ENCODE results near the gene ING3. TPM values are rescaled to one million over a fixed set of nuclear protein-coding genes. Genes with fewer than 3 reads are reported as not detected.

The ING3 gene
- total RNA-seq, 2 experiments from 2014 or later: 25.0 to 26.7 TPM

DNA sequence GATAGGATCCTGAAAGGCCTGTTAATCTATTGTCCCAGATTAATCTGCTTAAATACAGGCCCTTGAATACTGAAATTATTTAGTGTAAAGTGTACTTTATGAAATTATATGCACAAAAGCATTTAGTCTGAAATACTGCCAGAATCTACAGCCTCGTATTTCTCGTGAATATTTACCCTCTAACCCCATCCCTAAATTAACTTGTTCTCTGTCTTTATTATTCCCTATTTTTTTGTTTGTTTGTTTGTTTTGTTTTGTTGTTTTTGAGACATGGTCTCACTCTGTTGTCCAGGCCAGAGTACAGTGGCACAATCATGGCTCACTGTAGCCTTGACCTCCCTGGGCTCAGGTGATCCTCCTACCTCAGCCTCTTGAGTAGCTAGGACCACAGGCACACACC, 35.3 kb downstream of the ING3 start:
- no peak for DNase-seq
- Mint-ChIP-seq H3K4me3 (no peak overlapping the region), H3K9me3 (no peaks in the 10 kb centered on the region), H3K4me1 (ENCODE audit: low read depth) (peaks cover 14% of the 10 kb centered on the region), H3K27ac (no peak overlapping the region), H3K27me3 (ENCODE audit: low read depth) (peaks cover 43% of the 10 kb centered on the region), H3K36me3 (ENCODE audit: low read depth) (no peaks in the 10 kb centered on the region)
- intact Hi-C loops (cut with micrococcal nuclease): loop anchor here (2.0 kb wide), 3 partner anchors 179 to 1009 kb away; no protein-coding TSS in a partner anchor
- CTCF ChIA-PET: interaction anchor here (0.5 to 5.2 kb wide), 10 partner anchors 10 to 122 kb away, joined by 3 to 36 read pairs (median 6); no protein-coding TSS in a partner anchor

DNA sequence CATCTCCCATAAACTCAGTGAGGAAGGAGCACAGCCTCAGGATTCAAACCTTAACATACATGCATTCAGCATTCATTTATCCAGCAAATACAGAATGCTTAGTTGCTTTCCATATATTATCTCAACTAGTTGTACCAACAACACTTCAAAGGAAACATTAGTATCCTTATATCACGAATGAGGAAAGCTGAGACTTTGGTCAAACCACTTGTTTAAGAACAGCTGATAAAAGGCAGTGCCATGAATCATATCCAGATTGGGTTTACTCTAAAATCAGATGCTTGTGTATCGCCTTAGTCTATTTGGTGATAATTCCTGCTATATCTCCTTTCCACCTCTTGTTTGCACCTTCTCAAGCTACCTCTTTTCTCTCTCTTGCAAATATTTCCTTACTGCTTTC, 36.1 kb downstream of the ING3 start:
- Mint-ChIP-seq H3K9me3 (no peaks in the 10 kb centered on the region), H3K4me3 (no peak overlapping the region), H3K27me3 (ENCODE audit: low read depth) (peaks cover 43% of the 10 kb centered on the region), H3K36me3 (ENCODE audit: low read depth) (no peaks in the 10 kb centered on the region), H3K27ac (no peak overlapping the region), H3K4me1 (ENCODE audit: low read depth) (peaks cover 14% of the 10 kb centered on the region)
- CTCF ChIA-PET: interaction anchor here (0.6 to 5.2 kb wide), 21 partner anchors 8 to 296 kb away, joined by 3 to 36 read pairs (median 4); no protein-coding TSS in a partner anchor
- no peak for DNase-seq
- intact Hi-C loops (cut with micrococcal nuclease): loop anchor here (1.0 to 2.0 kb wide), 6 partner anchors 36 to 1008 kb away; partner anchors contain the start of gene ING3

DNA sequence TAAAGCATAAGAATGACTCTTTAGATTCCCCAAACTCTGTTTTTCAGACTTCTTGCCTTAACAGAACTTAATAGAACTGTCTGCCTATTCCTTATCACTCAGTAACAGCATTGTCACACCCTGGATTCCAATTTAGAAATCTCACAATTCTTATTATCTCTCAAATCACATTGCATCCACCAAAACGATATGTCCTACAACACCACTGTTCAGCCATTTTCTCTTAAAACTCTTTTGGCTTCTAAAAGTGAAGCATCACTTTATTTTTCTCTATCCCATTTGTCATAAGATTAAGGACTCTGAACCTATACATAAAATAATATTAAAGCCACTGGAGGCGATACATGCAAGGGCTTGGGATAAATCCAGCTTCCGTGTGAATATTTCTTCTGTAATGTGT, 36.7 kb downstream of the ING3 start:
- DNase-seq: no peak
- no peak overlapping the region for H3K27ac Mint-ChIP-seq
- intact Hi-C loops (cut with micrococcal nuclease): loop anchor here (1.0 to 2.0 kb wide), 6 partner anchors 37 to 1008 kb away; partner anchors contain the start of gene ING3
- H3K4me3 Mint-ChIP-seq: no peak overlapping the region
- peaks cover 43% of the 10 kb centered on the region for H3K27me3 Mint-ChIP-seq (ENCODE audit: low read depth)
- peaks cover 14% of the 10 kb centered on the region for H3K4me1 Mint-ChIP-seq (ENCODE audit: low read depth)
- H3K9me3 Mint-ChIP-seq: no peaks in the 10 kb centered on the region
- CTCF ChIA-PET: interaction anchor here (0.6 to 5.2 kb wide), 22 partner anchors 9 to 632 kb away, joined by 3 to 36 read pairs (median 3); no protein-coding TSS in a partner anchor
- H3K36me3 Mint-ChIP-seq (ENCODE audit: low read depth): no peaks in the 10 kb centered on the region

DNA sequence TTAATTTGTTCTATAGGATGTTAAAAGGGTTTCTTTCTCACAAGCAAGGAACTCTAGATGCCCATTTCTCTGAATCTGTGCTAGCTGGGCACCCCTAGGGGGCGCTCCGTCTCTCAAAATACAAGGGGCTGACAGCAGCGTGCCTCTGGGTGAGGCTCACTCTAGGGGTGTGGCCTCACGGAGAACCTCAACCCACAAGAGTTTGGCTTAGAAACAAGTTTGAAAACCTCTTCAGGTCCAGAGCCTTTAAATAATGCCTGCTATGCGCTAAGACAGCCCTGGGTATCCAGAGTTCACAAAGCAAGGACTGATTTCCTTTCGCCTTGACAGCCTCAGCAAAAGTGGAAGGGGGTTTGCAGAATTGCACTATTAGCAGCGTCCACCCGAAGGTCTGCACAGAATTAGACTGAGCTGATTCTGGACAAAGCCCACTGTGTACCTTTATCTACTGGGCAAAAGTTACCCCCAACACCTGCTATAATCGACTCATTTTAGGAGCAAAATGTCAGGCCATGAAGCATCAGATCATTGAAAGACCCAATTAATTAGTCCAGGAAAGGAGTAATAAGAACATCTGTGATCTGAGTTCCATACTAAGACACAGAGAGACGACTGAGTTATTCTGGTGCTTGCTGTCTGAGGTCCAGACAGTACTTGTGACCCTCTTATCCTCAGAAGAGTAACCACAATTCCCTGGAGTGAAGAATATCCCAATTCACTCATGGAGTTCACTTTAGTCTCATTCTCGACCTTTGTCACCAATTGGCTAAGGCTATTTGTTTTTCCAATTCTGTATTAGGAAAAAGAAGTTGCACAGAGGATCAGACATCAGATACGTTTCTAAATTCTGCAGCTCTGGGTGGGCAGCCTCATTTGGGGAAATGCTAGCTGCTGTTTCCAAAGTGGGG, 37.4 kb downstream of the ING3 start:
- Mint-ChIP-seq H3K9me3 (no peaks in the 10 kb centered on the region), H3K27me3 (ENCODE audit: low read depth) (peaks cover 43% of the 10 kb centered on the region), H3K4me1 (ENCODE audit: low read depth) (peaks cover 14% of the 10 kb centered on the region), H3K36me3 (ENCODE audit: low read depth) (no peaks in the 10 kb centered on the region), H3K4me3 (peak overlapping the region; percentile 71), H3K27ac (no peak overlapping the region)
- DNase-seq: peak; percentile 89
- intact Hi-C loops (cut with micrococcal nuclease): loop anchor here (1.0 to 2.0 kb wide), 7 partner anchors 38 to 1007 kb away; partner anchors contain the start of gene ING3
- CTCF ChIA-PET: interaction anchor here (0.6 to 5.2 kb wide), 25 partner anchors 8 to 632 kb away, joined by 3 to 36 read pairs (median 4); no protein-coding TSS in a partner anchor

DNA sequence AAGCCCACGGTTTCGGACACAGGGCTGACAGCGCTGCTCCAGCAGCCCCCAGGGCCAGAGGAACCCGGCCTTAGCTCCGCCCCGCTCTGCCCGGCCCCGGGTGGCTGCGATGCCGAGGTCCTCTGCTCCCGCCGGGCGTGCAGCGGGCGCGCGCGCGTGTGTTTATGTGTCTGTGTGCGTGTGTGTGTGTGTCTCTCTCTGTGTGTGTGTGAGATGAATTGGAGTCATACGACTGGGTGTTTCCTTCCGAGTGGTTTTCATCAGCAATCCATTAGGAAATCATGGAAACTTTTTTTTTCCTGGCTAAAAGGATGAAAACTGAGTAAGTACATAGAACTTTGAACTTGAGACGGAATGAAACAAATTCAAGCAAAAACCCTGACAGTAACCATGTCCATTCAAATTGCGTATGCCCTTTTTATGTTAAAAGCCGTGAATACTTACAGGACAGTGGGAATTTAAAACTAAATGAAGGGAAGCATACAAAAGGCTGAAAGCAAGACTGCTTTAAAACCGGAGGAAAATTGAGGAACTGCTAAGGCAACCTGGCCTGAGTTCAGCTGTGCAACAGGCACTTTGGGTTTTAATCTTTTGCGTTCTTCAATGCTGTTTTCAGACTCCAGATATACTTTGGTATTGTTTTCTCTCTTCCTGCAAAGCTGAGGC, 38.1 kb downstream of the ING3 start, which contains the start of gene CPED1:
Gene CPED1 (plus strand): TSS at position 121 of the 666 bp plus-strand sequence. CDS start 911 bp downstream, outside the sequence.
- CTCF ChIA-PET: interaction anchor here (0.7 to 5.2 kb wide), 15 partner anchors 8 to 197 kb away, joined by 3 to 36 read pairs (median 4); no protein-coding TSS in a partner anchor
- Mint-ChIP-seq H3K27ac (no peak within 1 kb of the TSS), H3K4me3 (peak within 1 kb of the TSS; percentile 71), H3K9me3 (no peaks in the 10 kb centered on the region), H3K4me1 (ENCODE audit: low read depth) (peaks cover 14% of the 10 kb centered on the region), H3K36me3 (ENCODE audit: low read depth) (no peaks in the 10 kb centered on the region), H3K27me3 (ENCODE audit: low read depth) (peaks cover 43% of the 10 kb centered on the region)
- DNase-seq: peak; percentile 33
- intact Hi-C loops (cut with micrococcal nuclease): loop anchor here (1.0 kb wide), 1 partner anchor 349 kb away; no protein-coding TSS in a partner anchor

DNA sequence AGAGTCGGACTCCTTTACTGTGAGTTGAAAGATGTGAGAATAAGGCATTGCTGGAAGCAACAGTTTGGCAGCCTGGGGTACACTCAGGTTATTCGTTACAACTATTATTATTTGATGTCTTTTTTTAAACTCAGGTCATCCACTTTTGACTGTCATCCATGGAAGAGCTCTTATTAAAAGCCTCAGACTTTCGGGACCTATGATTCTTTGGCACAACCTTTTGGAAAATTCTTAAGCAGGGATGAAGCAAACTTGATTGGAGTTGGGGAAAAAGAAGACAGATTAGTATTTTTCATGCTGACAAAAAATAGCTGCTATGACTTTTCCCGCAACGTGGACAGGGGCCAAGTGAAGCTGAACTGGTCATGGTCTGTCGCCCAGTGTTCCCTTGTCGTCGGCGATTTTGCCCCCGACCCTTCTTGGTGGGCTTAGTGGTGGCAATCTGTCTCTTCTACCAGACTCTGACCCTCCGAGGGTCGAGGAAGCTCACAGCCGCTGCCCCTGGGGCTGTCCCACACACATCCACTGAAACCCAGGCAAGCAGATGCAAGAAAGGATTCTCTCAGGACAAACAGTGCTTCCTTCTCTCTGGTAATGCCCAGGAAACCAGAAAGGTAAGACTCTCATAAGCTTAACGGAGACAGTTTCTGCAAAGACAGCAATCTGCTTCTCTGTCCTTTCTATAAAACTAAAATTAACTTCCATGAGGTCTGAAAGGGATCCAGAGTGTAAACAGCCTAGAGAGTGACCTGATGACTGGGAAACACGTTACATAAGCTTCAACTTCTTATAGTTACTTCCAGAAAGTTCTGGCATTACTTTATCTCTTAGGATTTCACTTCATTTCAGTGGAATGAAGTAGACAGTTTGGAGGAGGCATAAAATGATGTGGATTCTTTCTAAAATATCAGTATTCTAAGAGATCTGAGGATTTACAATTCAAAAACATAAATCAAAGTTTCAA, 39.0 kb downstream of the ING3 start:
- no peak overlapping the region for H3K4me3 Mint-ChIP-seq

DNA sequence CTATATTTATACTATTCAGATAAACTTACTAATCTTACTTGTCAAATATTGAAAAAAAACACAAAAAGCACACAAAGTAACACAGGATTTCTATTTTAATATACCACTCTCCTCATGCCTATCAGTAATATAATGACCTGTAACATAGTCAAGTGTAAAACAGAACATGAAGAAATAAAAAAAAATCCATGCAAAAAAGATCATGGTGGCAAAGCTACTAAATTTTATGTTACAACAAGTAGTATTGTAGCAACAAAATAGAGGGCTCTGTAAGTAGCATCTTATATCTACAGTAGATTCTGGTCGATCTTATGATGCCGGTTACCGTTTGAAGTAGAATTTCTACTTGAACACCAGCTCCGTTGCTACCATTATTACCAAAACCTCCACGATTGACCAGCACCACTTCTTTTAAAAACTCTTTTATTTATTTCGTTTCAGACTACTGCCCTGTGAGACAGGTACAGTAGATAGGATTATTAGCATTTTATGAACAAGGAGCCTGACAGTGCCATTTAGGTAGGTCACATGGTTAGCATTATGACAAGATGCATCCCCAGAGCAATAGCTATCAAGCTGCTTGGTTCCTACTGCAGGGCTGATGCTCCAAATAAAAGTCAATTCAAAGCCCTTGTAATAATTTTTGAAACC, 40.0 kb downstream of the ING3 start:
- CTCF ChIA-PET: interaction anchor here (0.6 to 5.2 kb wide), 5 partner anchors 8 to 117 kb away, joined by 3 to 30 read pairs (median 4); no protein-coding TSS in a partner anchor
- H3K4me1 Mint-ChIP-seq (ENCODE audit: low read depth): peaks cover 19% of the 10 kb centered on the region
- no peak overlapping the region for H3K27ac Mint-ChIP-seq
- H3K9me3 Mint-ChIP-seq: no peaks in the 10 kb centered on the region
- intact Hi-C loops (cut with micrococcal nuclease): no loop called here
- DNase-seq: no peak
- no peak overlapping the region for H3K4me3 Mint-ChIP-seq
- H3K27me3 Mint-ChIP-seq (ENCODE audit: low read depth): peaks cover 40% of the 10 kb centered on the region
- H3K36me3 Mint-ChIP-seq (ENCODE audit: low read depth): no peaks in the 10 kb centered on the region

More for the DNA sequence above, 39.0 kb downstream of the ING3 start:
- no peak overlapping the region for H3K27ac Mint-ChIP-seq
- no peaks in the 10 kb centered on the region for H3K36me3 Mint-ChIP-seq (ENCODE audit: low read depth)
- DNase-seq: no peak
- peaks cover 14% of the 10 kb centered on the region for H3K4me1 Mint-ChIP-seq (ENCODE audit: low read depth)
- CTCF ChIA-PET: interaction anchor here (0.7 to 5.2 kb wide), 9 partner anchors 9 to 198 kb away, joined by 3 to 36 read pairs (median 4); no protein-coding TSS in a partner anchor
- intact Hi-C loops (cut with micrococcal nuclease): no loop called here
- H3K27me3 Mint-ChIP-seq (ENCODE audit: low read depth): peaks cover 43% of the 10 kb centered on the region
- no peaks in the 10 kb centered on the region for H3K9me3 Mint-ChIP-seq

DNA sequence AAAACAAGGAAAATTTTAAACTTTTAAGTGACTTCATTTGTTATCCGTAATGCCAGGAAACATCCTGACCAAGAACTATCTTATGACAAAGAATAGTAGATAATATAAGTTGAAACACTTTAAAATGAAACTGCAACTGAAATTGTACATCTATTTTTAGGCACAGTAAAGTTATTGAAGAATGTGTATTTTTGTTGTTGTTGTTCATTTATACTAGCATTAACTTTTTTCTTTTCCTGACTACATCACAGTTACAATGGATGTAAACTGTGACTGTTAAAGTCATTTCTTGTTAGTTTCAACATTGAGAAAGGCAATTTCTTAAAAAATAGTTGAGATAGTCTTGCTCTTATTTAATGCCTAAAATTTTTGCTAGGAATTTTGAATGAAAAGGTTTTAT, 40.6 kb downstream of the ING3 start:
- CTCF ChIA-PET: interaction anchor here (0.6 to 1.8 kb wide), 3 partner anchors 8 to 91 kb away, joined by 3 to 11 read pairs (median 4); no protein-coding TSS in a partner anchor
- Mint-ChIP-seq H3K4me1 (ENCODE audit: low read depth) (peaks cover 24% of the 10 kb centered on the region), H3K27me3 (ENCODE audit: low read depth) (peaks cover 40% of the 10 kb centered on the region), H3K27ac (no peak overlapping the region), H3K36me3 (ENCODE audit: low read depth) (no peaks in the 10 kb centered on the region), H3K4me3 (no peak overlapping the region), H3K9me3 (no peaks in the 10 kb centered on the region)
- intact Hi-C loops (cut with micrococcal nuclease): no loop called here
- no peak for DNase-seq

DNA sequence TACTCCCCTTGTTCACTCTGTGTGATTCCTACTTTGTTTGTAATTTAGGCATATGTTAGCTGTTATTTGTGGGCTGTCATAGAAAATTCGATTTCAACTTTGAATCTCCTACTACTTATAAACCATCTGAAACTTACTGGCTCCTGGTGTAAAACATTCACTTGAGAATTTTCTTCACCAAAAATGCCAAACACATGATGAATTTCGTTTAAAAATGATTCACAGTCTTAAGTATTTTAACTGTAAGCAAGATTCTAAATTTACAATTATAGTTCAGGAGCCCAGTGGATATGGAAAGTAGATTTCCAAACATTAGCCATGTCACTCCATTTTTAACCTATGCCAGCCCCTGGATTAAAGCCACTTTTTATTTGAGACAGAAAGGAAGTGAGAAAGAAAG, 41.0 kb downstream of the ING3 start:
- Mint-ChIP-seq H3K4me1 (ENCODE audit: low read depth) (peaks cover 27% of the 10 kb centered on the region), H3K4me3 (no peak overlapping the region), H3K27ac (no peak overlapping the region), H3K9me3 (no peaks in the 10 kb centered on the region), H3K27me3 (ENCODE audit: low read depth) (peaks cover 35% of the 10 kb centered on the region), H3K36me3 (ENCODE audit: low read depth) (no peaks in the 10 kb centered on the region)
- CTCF ChIA-PET: interaction anchor here (1.8 kb wide), 1 partner anchor 36 kb away, joined by 4 read pairs; no protein-coding TSS in a partner anchor
- intact Hi-C loops (cut with micrococcal nuclease): no loop called here
- DNase-seq: no peak

DNA sequence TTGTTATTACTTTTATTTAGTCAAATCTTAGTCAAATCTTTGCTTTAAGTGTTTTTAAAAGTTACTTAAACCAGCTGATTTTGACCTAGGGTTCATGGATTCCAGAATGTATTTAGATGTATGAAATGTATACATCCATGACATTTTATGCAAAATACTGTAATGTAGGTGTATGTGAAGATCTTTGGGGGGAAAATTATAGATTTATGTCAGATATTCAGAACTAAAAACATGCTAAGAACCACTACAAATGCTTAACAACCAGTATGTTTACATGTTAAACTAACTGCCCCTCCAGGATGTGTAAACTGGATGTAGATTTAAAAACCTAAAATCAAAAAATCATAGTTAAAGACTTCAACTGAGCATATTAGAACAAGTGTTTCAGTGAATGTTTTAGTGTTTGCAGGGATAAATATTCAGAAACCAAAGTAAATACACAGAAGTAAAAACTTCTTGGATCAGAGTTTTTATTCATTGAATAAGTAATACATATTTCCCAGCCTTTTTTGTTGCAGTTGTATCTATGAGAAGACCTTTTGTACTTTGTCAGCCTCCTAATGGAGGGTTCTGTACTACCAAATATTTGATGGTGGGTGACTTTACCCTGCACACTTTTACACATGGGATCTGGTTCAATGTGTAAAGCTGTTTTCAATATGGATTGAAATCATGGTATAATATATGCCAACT, 41.8 kb downstream of the ING3 start:
- H3K27me3 Mint-ChIP-seq (ENCODE audit: low read depth): peaks cover 28% of the 10 kb centered on the region
- H3K27ac Mint-ChIP-seq: no peak overlapping the region
- CTCF ChIA-PET: no interaction called here
- DNase-seq: no peak
- peaks cover 31% of the 10 kb centered on the region for H3K4me1 Mint-ChIP-seq (ENCODE audit: low read depth)
- no peak overlapping the region for H3K4me3 Mint-ChIP-seq
- intact Hi-C loops (cut with micrococcal nuclease): no loop called here
- H3K36me3 Mint-ChIP-seq (ENCODE audit: low read depth): no peaks in the 10 kb centered on the region
- H3K9me3 Mint-ChIP-seq: no peaks in the 10 kb centered on the region

All from activated naive CD4-positive, alpha-beta T cell treated with anti-CD3 and anti-CD28 coated beads for 36 hours (primary cell).